ENCODE measurements around the gene CCL28. TPM values are rescaled to one million over a fixed set of nuclear protein-coding genes. Genes with fewer than 3 reads are reported as not detected.

Gene CCL28
- total and polyA plus RNA-seq, 9 of the 15 experiments (the other 6 are each of a cell fraction or from before 2014, with no cell fraction given) = not detected

- no peak for TF ChIP-seq CREB3L1 (IDR thresholded peaks at IDR 0.05; ENCODE audit: borderline replicate concordance, low read depth)
Observed at GRCh38 chr5:43415935-43416802, 4.0 kb upstream of the CCL28 start (continued).

GRCh38 chr5:43413966-43414365 is 1.8 kb upstream of the CCL28 start:
- ChIA-PET POLR2A (no interaction called here), CTCF (ENCODE audit: low intra/inter-chr PET ratio) (no interaction called here)
- FAIRE-seq = no peak
- Histone ChIP-seq H3K4me2 (ENCODE audit: insufficient read depth, low read length) (no peak overlapping the region), H3K79me2 (ENCODE audit: control insufficient read depth, insufficient read depth, low read length) (no peaks in the 10 kb centered on the region), H3K4me1 (replicated peaks in 1 of 2; ENCODE audit: control insufficient read depth in 2 of 2, insufficient read depth in 2 of 2, low read length in 2 of 2) (peaks cover 14 to 20% of the 10 kb centered on the region in 2 experiments), H3K9me1 (ENCODE audit: control insufficient read depth, insufficient read depth, low read length) (peaks cover 5% of the 10 kb centered on the region), H3K36me3 (ENCODE audit: control insufficient read depth, insufficient read depth, low read length) (no peaks in the 10 kb centered on the region), H3K27me3 (ENCODE audit: control insufficient read depth in 2 of 2, insufficient read depth in 2 of 2, low read length in 2 of 2) (no peaks in the 10 kb centered on the region), H3K9ac (ENCODE audit: insufficient read depth in 1 of 2, low read depth in 2 of 2, low read length in 2 of 2) (no peak overlapping the region), H2AFZ (ENCODE audit: low read depth, low read length) (0 out of 2 replicates have a peak overlapping the region, but pooled peaks have one; percentile 0), H4K20me1 (replicated peaks; ENCODE audit: control insufficient read depth, insufficient read depth, low read length) (no peaks in the 10 kb centered on the region), H3K9me3 (replicated peaks; ENCODE audit: control insufficient read depth, insufficient read depth, low read depth, low read length) (no peaks in the 10 kb centered on the region), H3K4me3 (no peak overlapping the region), H3K27ac (ENCODE audit: extremely low read depth, low read depth, low read length) (no peak overlapping the region)
- in situ Hi-C loops (cut with MboI) (no loop called here), intact Hi-C loops (cut with micrococcal nuclease) (no loop called here)
- WGBS (ENCODE audit: insufficient coverage, low coverage, missing lambda C conversion rate) = 70% methylated on average over 2 of the region's 2 CpGs
- no peak for ATAC-seq
- no peak for TF ChIP-seq PHTF2 (CRISPR knock-in tag; IDR thresholded peaks at IDR 0.05)
- TF ChIP-seq NR2C2 (CRISPR knock-in tag; IDR thresholded peaks at IDR 0.05) = no peak
- no peak for TF ChIP-seq NR2C2 (tag; IDR thresholded peaks at IDR 0.05)
- no TSS peak for BruUV-seq (replicated peaks)
- no peak for DNase-seq (ENCODE audit: extremely low read depth in 1 of 4, low spot score in 3 of 4)
